ENCODE data around the gene MUC21.

GRCh38 chr6:31001281-31001888 lies 17.9 kb downstream of the MUC21 start:
- TF ChIP-seq POLR2A (IDR thresholded peaks at IDR 0.05; ENCODE audit: low read depth, low read length) (no peak), POLR2AphosphoS5 (IDR thresholded peaks at IDR 0.05; ENCODE audit: low read depth, low read length) (no peak)
